WI38 (cell line): ENCODE results near the gene CMTM4.
A peak's percentile ranks its signal among the peaks of the same experiment; 100 is the strongest.

Source experiments
- H3K4me3 ChIP-seq: 2 replicates; pipeline ENCODE4 v1.5.1; 2011; ENCODE audit warnings: low read depth, mild to moderate bottlenecking, control low read depth, low read length
- TF ChIP-seq, protein P1 (sequence below): IDR thresholded peaks from 2 replicates; pipeline ENCODE4 v1.5.1; 2012; ENCODE audit warnings: low read depth, mild to moderate bottlenecking, control low read depth, low read length

The CMTM4 gene

GRCh38 chr16:66661210-66661560 is 35.4 kb downstream of the CMTM4 start:
- no peak overlapping the region for H3K4me3 ChIP-seq
- TF ChIP-seq, protein P1, sequence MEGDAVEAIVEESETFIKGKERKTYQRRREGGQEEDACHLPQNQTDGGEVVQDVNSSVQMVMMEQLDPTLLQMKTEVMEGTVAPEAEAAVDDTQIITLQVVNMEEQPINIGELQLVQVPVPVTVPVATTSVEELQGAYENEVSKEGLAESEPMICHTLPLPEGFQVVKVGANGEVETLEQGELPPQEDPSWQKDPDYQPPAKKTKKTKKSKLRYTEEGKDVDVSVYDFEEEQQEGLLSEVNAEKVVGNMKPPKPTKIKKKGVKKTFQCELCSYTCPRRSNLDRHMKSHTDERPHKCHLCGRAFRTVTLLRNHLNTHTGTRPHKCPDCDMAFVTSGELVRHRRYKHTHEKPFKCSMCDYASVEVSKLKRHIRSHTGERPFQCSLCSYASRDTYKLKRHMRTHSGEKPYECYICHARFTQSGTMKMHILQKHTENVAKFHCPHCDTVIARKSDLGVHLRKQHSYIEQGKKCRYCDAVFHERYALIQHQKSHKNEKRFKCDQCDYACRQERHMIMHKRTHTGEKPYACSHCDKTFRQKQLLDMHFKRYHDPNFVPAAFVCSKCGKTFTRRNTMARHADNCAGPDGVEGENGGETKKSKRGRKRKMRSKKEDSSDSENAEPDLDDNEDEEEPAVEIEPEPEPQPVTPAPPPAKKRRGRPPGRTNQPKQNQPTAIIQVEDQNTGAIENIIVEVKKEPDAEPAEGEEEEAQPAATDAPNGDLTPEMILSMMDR = no peak

DNA sequence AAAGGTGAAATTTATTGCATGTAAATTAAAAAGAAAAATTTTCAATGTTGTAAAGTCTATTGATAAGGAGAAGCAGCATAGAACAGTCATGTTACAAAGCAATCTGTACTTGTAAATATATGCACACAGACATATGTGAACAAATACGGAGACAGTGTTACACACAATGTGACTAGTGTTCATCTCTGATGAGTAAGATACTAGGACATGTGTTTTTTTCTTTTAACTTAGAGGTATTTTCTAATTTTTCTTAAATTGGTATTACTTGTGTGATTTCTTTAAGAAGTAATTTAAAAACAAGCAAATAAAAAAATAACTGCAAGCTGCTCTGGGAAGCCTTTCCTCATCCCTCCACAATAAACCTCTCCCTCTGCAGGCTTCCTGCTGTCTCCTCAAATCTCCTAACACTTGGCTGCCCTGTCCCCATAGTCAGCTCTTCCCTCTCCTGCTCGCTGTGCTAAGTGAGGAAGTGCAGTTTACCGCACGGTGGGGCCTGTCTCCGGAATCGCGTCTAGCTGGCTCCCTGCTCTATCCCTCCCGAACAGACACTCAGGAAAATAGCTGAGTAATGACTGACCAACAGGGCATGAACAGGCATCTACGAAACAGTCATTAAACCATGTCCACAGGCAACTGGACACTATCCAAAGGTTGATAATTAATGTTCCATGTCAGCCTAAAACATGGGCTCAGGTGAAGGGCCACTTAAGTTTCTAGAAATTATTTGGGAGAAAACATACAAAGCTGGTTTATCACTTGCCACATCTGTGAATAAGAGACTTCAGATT is 35.9 kb downstream of the CMTM4 start:
- H3K4me3 ChIP-seq = no peak overlapping the region
- TF ChIP-seq, protein P1 = peak; percentile 29; the same call in 1 of the 2 replicates

- TF ChIP-seq, protein P1 = no peak
Observed at GRCh38 chr16:66658860-66659190, 37.7 kb downstream of the CMTM4 start.

GRCh38 chr16:66658143-66658859 is 38.2 kb downstream of the CMTM4 start:
- TF ChIP-seq, protein P1 = no peak
- no peak overlapping the region for H3K4me3 ChIP-seq

More at GRCh38 chr16:66658860-66659190, 37.7 kb downstream of the CMTM4 start:
- no peak overlapping the region for H3K4me3 ChIP-seq

- TF ChIP-seq, protein P1 = no peak
- no peak overlapping the region for H3K4me3 ChIP-seq
Observed at GRCh38 chr16:66656547-66656946, 40.0 kb downstream of the CMTM4 start.

DNA sequence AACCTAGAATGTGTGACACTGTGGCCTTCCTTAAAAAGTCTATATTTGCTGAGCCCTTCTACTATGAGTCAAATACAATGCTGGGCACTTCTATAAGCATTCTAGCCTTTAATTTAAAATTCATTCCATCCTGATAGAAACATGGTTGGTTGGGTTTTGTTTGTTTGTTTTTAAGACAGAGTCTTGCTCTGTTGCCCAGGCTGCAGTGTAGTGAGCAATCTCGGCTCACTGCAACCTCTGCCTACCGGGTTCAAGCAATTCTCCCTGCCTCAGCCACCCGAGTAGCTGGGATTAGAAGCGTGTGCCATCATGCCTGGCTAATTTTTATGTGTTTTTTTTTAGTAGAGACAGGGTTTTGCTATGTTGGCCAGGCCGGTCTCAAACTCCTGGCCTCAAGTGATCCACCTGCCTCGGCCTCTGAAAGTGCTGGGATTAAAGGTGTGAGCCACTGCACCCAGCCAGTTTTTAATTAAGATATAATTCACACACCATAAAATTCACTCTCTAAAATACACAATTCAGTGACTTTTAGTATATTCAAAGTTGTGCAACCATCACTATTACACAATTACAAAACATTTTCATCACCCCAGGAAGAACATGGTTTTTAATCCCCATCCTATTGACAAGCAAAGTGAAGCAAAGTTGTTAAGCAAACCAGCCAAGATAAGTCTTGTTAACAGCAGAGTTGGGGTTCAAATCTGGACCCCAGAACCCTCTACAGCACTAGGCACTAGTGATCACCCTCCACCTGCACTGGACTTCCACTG is 42.8 kb downstream of the CMTM4 start:
- no peak overlapping the region for H3K4me3 ChIP-seq
- TF ChIP-seq, protein P1 = no peak
